Measurements from ENCODE around the gene OR8K5. TPM values are rescaled to one million over a fixed set of nuclear protein-coding genes. Genes with fewer than 3 reads are reported as not detected.

OR8K5 gene
- total RNA-seq, 1 donor from 2014 or later, result not detected

GRCh38 chr11:56183459-56183858 is 23.3 kb upstream of the OR8K5 start:
- no peak overlapping the region for H3K4me3 ChIP-seq
- H3K36me3 ChIP-seq, result no peaks in the 10 kb centered on the region
- H3K4me1 ChIP-seq, result no peaks in the 10 kb centered on the region
- no peak overlapping the region for H3K27ac ChIP-seq
- TF ChIP-seq POLR2AphosphoS5 (IDR thresholded peaks at IDR 0.05; ENCODE audit: insufficient read depth in 1 of 2, low read depth in 1 of 2) (no peak), POLR2A (IDR thresholded peaks at IDR 0.05) (no peak), CTCF (IDR thresholded peaks at IDR 0.05) (no peak)
- intact Hi-C loops (cut with DNase I), result no loop called here
- no peaks in the 10 kb centered on the region for H3K9me3 ChIP-seq
- no peak for DNase-seq (ENCODE audit: extremely low spot score in 2 of 2)
- no peaks in the 10 kb centered on the region for H3K27me3 ChIP-seq

- Histone ChIP-seq H3K27ac (no peak within 1 kb of the TSS), H3K9me3 (no peaks in the 10 kb centered on the region), H3K4me3 (no peak within 1 kb of the TSS), H3K36me3 (no peaks in the 10 kb centered on the region), H3K27me3 (no peaks in the 10 kb centered on the region), H3K4me1 (no peaks in the 10 kb centered on the region)
- DNase-seq (ENCODE audit: extremely low spot score in 2 of 2), result no peak
- intact Hi-C loops (cut with DNase I), result no loop called here
- no peak for TF ChIP-seq POLR2AphosphoS5 (IDR thresholded peaks at IDR 0.05; ENCODE audit: insufficient read depth in 1 of 2, low read depth in 1 of 2)
- no peak for TF ChIP-seq CTCF (IDR thresholded peaks at IDR 0.05)
- TF ChIP-seq POLR2A (IDR thresholded peaks at IDR 0.05), result no peak
These were observed 16.2 kb upstream of the OR8K5 start, which contains the start of gene OR5J2 for GRCh38 chr11:56176318-56176717. OR5J2 (plus strand) TSS chr11:56176618; CDS start chr11:56176618, 0 bp downstream.

GRCh38 chr11:56172256-56172830 is 12.2 kb upstream of the OR8K5 start:
- Histone ChIP-seq H3K27ac (no peak overlapping the region), H3K36me3 (no peaks in the 10 kb centered on the region), H3K9me3 (no peaks in the 10 kb centered on the region), H3K4me1 (no peaks in the 10 kb centered on the region), H3K4me3 (no peak overlapping the region), H3K27me3 (no peaks in the 10 kb centered on the region)
- intact Hi-C loops (cut with DNase I), result no loop called here
- no peak for DNase-seq (ENCODE audit: extremely low spot score in 2 of 2)
- TF ChIP-seq POLR2AphosphoS5 (IDR thresholded peaks at IDR 0.05; ENCODE audit: insufficient read depth in 1 of 2, low read depth in 1 of 2) (no peak), POLR2A (IDR thresholded peaks at IDR 0.05) (no peak), CTCF (IDR thresholded peaks at IDR 0.05) (no peak)

- intact Hi-C loops (cut with DNase I), result no loop called here
- TF ChIP-seq POLR2AphosphoS5 (IDR thresholded peaks at IDR 0.05; ENCODE audit: insufficient read depth in 1 of 2, low read depth in 1 of 2) (no peak), POLR2A (IDR thresholded peaks at IDR 0.05) (no peak), CTCF (IDR thresholded peaks at IDR 0.05) (no peak)
- Histone ChIP-seq H3K36me3 (no peaks in the 10 kb centered on the region), H3K4me3 (no peak overlapping the region), H3K27ac (no peak overlapping the region), H3K4me1 (no peaks in the 10 kb centered on the region), H3K27me3 (no peaks in the 10 kb centered on the region), H3K9me3 (no peaks in the 10 kb centered on the region)
- no peak for DNase-seq (ENCODE audit: extremely low spot score in 2 of 2)
These were observed 3.7 kb upstream of the OR8K5 start for GRCh38 chr11:56163804-56164203.

GRCh38 chr11:56152333-56152732 is 7.8 kb downstream of the OR8K5 start:
- DNase-seq (ENCODE audit: extremely low spot score in 2 of 2), result no peak
- H3K27me3 ChIP-seq, result no peaks in the 10 kb centered on the region
- H3K27ac ChIP-seq, result no peak overlapping the region
- no peaks in the 10 kb centered on the region for H3K9me3 ChIP-seq
- H3K4me3 ChIP-seq, result no peak overlapping the region
- no peaks in the 10 kb centered on the region for H3K36me3 ChIP-seq
- no peaks in the 10 kb centered on the region for H3K4me1 ChIP-seq
- intact Hi-C loops (cut with DNase I), result no loop called here
- no peak for TF ChIP-seq CTCF (IDR thresholded peaks at IDR 0.05)
- TF ChIP-seq POLR2A (IDR thresholded peaks at IDR 0.05), result no peak
- no peak for TF ChIP-seq POLR2AphosphoS5 (IDR thresholded peaks at IDR 0.05; ENCODE audit: insufficient read depth in 1 of 2, low read depth in 1 of 2)
